ENCODE data around the gene NOL6. TPM values are rescaled to one million over a fixed set of nuclear protein-coding genes. Genes with fewer than 3 reads are reported as not detected.

Gene NOL6
- total RNA-seq, 1 donor, result 25.1 TPM

GRCh38 chr9:33419708-33420303 lies 53.9 kb downstream of the NOL6 start:
- no peak for DNase-seq (ENCODE audit: low read depth)
- no peak for TF ChIP-seq CTCF (IDR thresholded peaks at IDR 0.05; ENCODE audit: insufficient read depth, low read length)
- no peak overlapping the region for H3K4me3 ChIP-seq (ENCODE audit: low read depth, low read length)

- no peak for TF ChIP-seq CTCF (IDR thresholded peaks at IDR 0.05; ENCODE audit: insufficient read depth, low read length)
- H3K4me3 ChIP-seq (ENCODE audit: low read depth, low read length), result no peak overlapping the region
- no peak for DNase-seq (ENCODE audit: low read depth)
Measured at GRCh38 chr9:33418090-33418489, 55.6 kb downstream of the NOL6 start.

- no peak overlapping the region for H3K4me3 ChIP-seq (ENCODE audit: low read depth, low read length)
- no peak for DNase-seq (ENCODE audit: low read depth)
- no peak for TF ChIP-seq CTCF (IDR thresholded peaks at IDR 0.05; ENCODE audit: insufficient read depth, low read length)
Measured at GRCh38 chr9:33416996-33417395, 56.7 kb downstream of the NOL6 start.

- peak; percentile 78 for TF ChIP-seq CTCF (IDR thresholded peaks at IDR 0.05; ENCODE audit: insufficient read depth, low read length)
- DNase-seq (ENCODE audit: low read depth), result peak; percentile 43
- H3K4me3 ChIP-seq (ENCODE audit: low read depth, low read length), result no peak overlapping the region
Measured at GRCh38 chr9:33415501-33416038, 58.2 kb downstream of the NOL6 start.

GRCh38 chr9:33414889-33415500 lies 58.7 kb downstream of the NOL6 start:
- DNase-seq (ENCODE audit: low read depth), result no peak
- TF ChIP-seq CTCF (IDR thresholded peaks at IDR 0.05; ENCODE audit: insufficient read depth, low read length), result no peak
- H3K4me3 ChIP-seq (ENCODE audit: low read depth, low read length), result no peak overlapping the region

GRCh38 chr9:33414268-33414667 lies 59.5 kb downstream of the NOL6 start:
- H3K4me3 ChIP-seq (ENCODE audit: low read depth, low read length), result no peak overlapping the region
- no peak for TF ChIP-seq CTCF (IDR thresholded peaks at IDR 0.05; ENCODE audit: insufficient read depth, low read length)
- no peak for DNase-seq (ENCODE audit: low read depth)

Small RNA genes within 50 kb of the gene (small RNA-seq; reads per million reads assigned to genes)
- gene AL356218.2 (not detected), gene MIR6851 (not detected)

Other genes with a start within 250 kb of the NOL6 start
- gene SPINK4, start 233.8 kb downstream of the NOL6 start, total RNA-seq (ENCODE audit: low replicate concordance), result not detected in 2 replicates
- gene BAG1, start 209.2 kb downstream of the NOL6 start, total RNA-seq (ENCODE audit: low replicate concordance), result 54.1 and 180 TPM in 2 replicates
- gene CHMP5, start 208.9 kb downstream of the NOL6 start, total RNA-seq (ENCODE audit: low replicate concordance), result 79.0 and 87.4 TPM in 2 replicates
- 27.5 and 37.2 TPM in 2 replicates for gene NFX1, start 183.4 kb downstream of the NOL6 start, total RNA-seq (ENCODE audit: low replicate concordance)
- 0.09 TPM in 1 of 2 replicates, not detected in the other for gene AQP7, start 71.4 kb downstream of the NOL6 start, total RNA-seq (ENCODE audit: low replicate concordance)
- gene AQP3, start 26.3 kb downstream of the NOL6 start, total RNA-seq (ENCODE audit: low replicate concordance), result 0.54 and 1.9 TPM in 2 replicates
- gene ANKRD18B, start 50.3 kb upstream of the NOL6 start, total RNA-seq (ENCODE audit: low replicate concordance), result 1.9 TPM in 1 of 2 replicates, not detected in the other